Measurements from ENCODE around the gene MRPS21. TPM values are rescaled to one million over a fixed set of nuclear protein-coding genes. Genes with fewer than 3 reads are reported as not detected.

Gene MRPS21
- 74.4 to 93.9 TPM (median 89.7 TPM) in 5 replicates for total RNA-seq (2022; extraction: Qiagen RNA extraction)

DNA sequence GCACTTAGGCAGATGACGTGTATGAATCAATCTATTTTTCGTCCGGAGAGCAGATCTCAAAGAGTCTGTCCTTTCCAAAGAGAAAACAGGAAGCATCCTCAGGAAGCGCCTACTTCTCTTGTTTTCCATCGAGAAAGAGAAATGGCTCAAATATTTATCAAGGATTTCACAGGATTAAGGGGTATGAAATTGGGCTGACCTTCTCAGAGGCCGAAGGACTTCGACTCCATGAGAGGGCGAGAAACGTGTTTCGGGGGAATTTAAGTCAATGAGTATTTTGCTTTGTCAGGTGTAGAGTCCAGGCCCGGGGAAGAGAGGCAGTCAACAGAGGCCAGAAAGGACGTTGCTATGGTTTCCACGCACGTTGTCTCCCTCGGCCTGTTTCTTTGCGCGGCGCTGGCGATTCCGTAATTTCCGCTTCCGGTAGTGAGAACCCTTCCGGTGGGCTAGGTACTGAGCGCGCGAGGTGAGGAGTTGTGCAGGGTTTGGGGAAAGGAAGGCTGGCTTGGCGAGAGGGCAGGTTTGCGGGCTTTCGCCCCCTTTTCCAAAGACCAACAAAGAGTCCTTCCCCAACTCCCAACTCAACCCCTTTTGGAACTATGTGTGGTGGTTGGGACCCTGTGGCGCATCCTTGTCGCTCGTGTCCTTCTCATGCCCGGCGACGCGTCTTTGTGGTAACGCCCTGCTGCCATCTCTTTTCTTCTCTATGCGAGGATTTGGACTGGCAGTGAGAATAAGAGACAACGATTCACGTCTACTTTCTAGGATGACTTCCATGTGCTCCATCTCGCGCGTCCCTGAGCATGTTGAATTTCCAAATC, at the start of gene MRPS21:
TSS of gene MRPS21 (plus strand) at position 429 of the 821 bp plus-strand sequence. CDS start 506 bp downstream, outside the sequence.

DNA sequence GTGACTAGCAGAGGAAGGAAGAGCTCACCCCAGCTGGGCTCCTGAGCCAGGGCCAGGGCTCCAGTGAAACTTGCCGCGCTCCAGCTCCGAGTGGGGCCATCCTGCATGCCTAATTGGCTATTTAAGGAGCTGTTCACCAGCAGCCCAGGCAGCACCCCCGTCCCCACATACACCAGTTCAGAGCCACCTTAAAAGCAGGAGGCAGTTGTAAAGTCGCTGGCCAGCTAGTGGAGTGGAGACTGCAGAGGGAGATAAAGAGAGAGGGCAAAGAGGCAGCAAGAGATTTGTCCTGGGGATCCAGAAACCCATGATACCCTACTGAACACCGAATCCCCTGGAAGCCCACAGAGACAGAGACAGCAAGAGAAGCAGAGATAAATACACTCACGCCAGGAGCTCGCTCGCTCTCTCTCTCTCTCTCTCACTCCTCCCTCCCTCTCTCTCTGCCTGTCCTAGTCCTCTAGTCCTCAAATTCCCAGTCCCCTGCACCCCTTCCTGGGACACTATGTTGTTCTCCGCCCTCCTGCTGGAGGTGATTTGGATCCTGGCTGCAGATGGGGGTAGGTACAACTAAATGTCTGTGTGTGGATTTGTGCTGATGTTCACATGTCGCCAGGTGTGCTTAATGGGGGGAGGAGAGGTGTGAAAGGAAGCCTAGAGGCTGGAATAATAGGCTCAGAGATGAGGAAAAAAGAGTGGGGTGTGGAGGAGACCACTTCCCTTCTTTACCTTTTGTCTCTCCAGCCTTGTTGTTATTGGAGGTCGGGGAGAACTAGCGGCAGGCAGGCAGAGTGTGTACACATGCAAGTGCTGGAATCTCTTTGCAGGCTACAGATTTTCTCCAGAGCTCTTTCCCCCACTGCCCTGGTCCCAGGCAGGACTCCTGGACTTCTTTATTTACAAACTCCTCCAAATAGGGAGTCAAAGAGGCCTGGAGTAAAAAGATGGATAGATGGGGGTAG, 35.8 kb upstream of the MRPS21 start, which contains the start of gene CA14:
TSS of gene CA14 (plus strand) at position 151 of the 962 bp plus-strand sequence. CDS start at position 506, 355 bp downstream.

DNA sequence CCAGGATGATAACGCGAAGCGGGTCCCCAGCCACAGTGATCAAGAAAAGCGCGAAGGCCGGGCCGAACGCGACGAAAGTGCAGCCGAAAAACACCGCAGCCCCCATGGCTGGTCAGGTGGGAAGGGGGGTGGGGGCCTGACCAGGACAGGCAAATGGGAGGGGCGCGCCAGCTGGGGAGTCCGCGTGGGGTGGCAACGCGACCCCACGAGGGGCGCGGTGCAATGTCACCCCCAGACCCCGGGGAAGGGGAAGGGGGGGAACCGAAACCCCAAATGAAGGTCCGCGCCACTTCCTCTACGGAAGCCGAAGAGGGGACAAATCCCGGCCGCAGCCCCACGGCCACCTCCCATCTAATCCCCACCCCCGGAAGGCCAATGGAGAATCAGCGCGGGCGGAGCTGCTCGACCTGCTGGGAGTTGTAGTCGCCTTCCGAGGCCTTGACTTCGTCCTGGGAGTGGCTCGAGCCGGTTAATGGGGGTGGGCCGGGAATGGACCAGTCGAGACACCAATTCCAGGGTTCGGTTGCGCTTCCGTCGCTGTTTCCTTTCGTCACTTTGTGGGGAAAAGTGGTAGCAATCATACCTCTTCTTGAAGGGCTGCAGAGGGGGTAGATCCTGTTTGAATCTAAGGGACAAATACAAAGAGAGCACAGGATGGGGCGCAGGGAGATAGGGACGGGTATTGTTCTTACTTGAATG, 24.8 kb upstream of the MRPS21 start, which contains the start of gene APH1A:
TSS of gene APH1A (minus strand) at position 312 of the 699 bp plus-strand sequence. CDS start at position 106, 206 bp downstream.

DNA sequence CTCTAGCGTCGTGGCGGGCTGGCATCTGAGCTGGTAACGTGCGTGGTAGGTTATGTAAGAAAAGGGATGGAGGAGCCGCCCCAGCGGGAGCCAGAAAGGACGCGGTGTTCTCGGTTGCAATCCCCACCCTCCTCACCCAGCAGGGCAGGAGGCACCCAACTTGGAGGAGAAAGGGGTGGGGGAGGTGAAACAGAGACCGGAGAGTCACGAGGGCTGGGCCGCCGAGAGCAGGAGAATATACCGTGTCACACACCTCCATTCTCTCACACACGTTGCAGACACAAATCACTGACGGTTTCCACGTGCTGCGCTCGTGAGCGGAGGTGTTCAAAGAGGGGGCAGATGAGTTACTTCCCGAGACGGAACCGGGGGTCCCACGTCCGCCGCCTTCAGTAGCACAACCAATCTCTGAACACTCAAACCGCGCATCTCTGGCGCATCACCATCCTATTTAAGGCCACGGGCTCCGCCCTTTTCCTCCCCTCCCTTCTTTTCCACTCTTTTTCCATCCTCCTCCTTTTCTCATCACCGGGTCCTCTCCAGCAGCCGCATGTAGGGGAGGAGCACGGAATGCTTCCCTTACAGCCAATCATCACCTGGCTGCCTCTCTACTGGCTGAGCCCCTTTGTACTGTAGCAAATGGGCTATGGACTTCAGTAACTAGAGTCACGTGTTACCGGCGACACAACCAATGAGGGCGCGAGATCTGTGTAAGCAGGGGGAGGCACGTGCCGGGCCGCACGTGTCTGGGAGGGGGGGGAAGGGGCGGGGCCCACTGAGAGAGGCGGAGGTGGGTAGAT, 11.7 kb upstream of the MRPS21 start, which contains the start of gene CIART:
TSS of gene CIART (plus strand) at position 797 of the 800 bp plus-strand sequence. CDS start 714 bp downstream, outside the sequence.

Other genes starting within 250 kb of the MRPS21 start
- gene VPS45, start 226.1 kb upstream of the MRPS21 start, total RNA-seq (2022; extraction: Qiagen RNA extraction) = 15.5 to 17.9 TPM (median 16.7 TPM) in 5 replicates
- 5.6 to 7.7 TPM (median 6.3 TPM) in 5 replicates for gene PLEKHO1, start 143.9 kb upstream of the MRPS21 start, total RNA-seq (2022; extraction: Qiagen RNA extraction)
- gene ANP32E, start 57.7 kb upstream of the MRPS21 start, total RNA-seq (2022; extraction: Qiagen RNA extraction) = 37.9 to 55.8 TPM (median 42.3 TPM) in 5 replicates
- gene CA14, start 36.1 kb upstream of the MRPS21 start, total RNA-seq (2022; extraction: Qiagen RNA extraction) = not detected in 5 replicates
- 134 to 156 TPM (median 147 TPM) in 5 replicates for gene APH1A, start 24.8 kb upstream of the MRPS21 start, total RNA-seq (2022; extraction: Qiagen RNA extraction)
- gene C1orf54, start 21.1 kb upstream of the MRPS21 start, total RNA-seq (2022; extraction: Qiagen RNA extraction) = 0.15 to 0.33 TPM (median 0.29 TPM) in 5 replicates
- 1.5 to 3.1 TPM (median 2.2 TPM) in 5 replicates for gene CIART, start 11.3 kb upstream of the MRPS21 start, total RNA-seq (2022; extraction: Qiagen RNA extraction)
- 48.2 to 64.3 TPM (median 54.6 TPM) in 5 replicates for gene PRPF3, start 27.7 kb downstream of the MRPS21 start, total RNA-seq (2022; extraction: Qiagen RNA extraction)
- gene RPRD2, start 70.3 kb downstream of the MRPS21 start, total RNA-seq (2022; extraction: Qiagen RNA extraction) = 12.5 to 15.7 TPM (median 13.7 TPM) in 5 replicates
- gene TARS2, start 193.6 kb downstream of the MRPS21 start, total RNA-seq (2022; extraction: Qiagen RNA extraction) = 21.1 to 25.0 TPM (median 23.1 TPM) in 5 replicates
- 1.4 to 2.0 TPM (median 1.8 TPM) in 5 replicates for gene ECM1, start 214.2 kb downstream of the MRPS21 start, total RNA-seq (2022; extraction: Qiagen RNA extraction)
- gene FALEC, start 221.9 kb downstream of the MRPS21 start, total RNA-seq (2022; extraction: Qiagen RNA extraction) = 0.22 TPM in 1 of 5 replicates, not detected in the others

All from A549 treated with Hydrocortisone at 1 μM for 4 hours (cell line).